Lower leg skin (tissue), 4 donors: ENCODE data around the gene CSF3. TPM values are rescaled to one million over a fixed set of nuclear protein-coding genes. Genes with fewer than 3 reads are reported as not detected.

ENCODE experiments used
- DNase-seq, 2 donors: peaks; one replicate each; pipeline ENCODE4 v3.0.0-alpha.2; 2019; ENCODE audit warnings: low spot score in 2 of 2
- H3K4me3 ChIP-seq: fragments of 200-600 bp; sonication (generic); 2 replicates; pipeline ENCODE4 v1.5.1; 2017; ENCODE audit warnings: mild to moderate bottlenecking, low read depth; ENCODE audit not compliant: poor library complexity, severe bottlenecking
- POLR2A ChIP-seq, 2 donors: fragments of 450-650 bp; IDR thresholded peaks; one replicate each; pipeline ENCODE4 v1.6.1; 2016 to 2017; ENCODE audit warnings: antibody characterized with exemption in 2 of 2, mild to moderate bottlenecking in 1 of 2, moderate library complexity in 1 of 2
- WGBS, 2 donors: methylation state at CpG; one replicate each; pipeline ENCODE4 v1.1.5; 2018; 5-methylcytosine and 5-hydroxymethylcytosine counted together
- intact Hi-C: fragments of 100-400 bp; cut with DNase I; formaldehyde crosslinking; loops from one replicate; pipeline ENCODE4 v1.15.0; 2023; ENCODE audit warnings: low total_unique reads
- total RNA-seq, 4 donors: library from RNA; depleted of rRNA; stranded (reverse); fragments of >200 nt; gene quantifications; one replicate each; pipeline ENCODE4 v1.1.0, GENCODE V29; 2016
- TF ChIP-seq, protein P1 (sequence below), 3 donors: fragments of 450-650 bp; IDR thresholded peaks; one replicate each; pipeline ENCODE4 v1.5.1; 2016; ENCODE audit warnings: antibody characterized with exemption in 3 of 3, mild to moderate bottlenecking in 3 of 3, moderate library complexity in 2 of 3

CSF3 gene
- total RNA-seq, 4 donors from 2014 or later: 0.21 to 0.45 TPM; not detected in 2

DNA sequence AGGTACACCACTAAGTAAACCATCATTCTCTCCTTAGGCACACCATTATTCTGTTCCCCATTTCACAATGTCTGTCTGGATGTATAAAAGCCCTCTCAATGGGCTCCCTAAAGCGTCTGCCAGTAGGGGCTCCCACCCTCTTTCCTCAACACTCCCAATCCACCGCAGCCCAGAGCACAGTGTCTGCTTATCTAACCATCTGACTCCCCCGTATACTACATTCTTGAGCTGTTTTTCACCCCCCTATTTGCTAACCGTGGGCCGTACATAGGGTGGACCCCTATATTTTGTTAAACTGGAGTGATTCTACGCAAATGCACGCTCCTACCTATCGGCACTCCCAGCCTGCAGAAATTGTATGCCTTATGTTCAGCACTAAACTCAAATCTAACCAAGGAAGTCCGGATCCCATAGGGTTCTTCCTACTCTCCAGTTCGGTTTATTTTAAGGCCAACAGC lies 35.3 kb upstream of the CSF3 start:
- no peak for TF ChIP-seq POLR2A (IDR thresholded peaks at IDR 0.05)
- TF ChIP-seq, protein P1, sequence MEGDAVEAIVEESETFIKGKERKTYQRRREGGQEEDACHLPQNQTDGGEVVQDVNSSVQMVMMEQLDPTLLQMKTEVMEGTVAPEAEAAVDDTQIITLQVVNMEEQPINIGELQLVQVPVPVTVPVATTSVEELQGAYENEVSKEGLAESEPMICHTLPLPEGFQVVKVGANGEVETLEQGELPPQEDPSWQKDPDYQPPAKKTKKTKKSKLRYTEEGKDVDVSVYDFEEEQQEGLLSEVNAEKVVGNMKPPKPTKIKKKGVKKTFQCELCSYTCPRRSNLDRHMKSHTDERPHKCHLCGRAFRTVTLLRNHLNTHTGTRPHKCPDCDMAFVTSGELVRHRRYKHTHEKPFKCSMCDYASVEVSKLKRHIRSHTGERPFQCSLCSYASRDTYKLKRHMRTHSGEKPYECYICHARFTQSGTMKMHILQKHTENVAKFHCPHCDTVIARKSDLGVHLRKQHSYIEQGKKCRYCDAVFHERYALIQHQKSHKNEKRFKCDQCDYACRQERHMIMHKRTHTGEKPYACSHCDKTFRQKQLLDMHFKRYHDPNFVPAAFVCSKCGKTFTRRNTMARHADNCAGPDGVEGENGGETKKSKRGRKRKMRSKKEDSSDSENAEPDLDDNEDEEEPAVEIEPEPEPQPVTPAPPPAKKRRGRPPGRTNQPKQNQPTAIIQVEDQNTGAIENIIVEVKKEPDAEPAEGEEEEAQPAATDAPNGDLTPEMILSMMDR (IDR thresholded peaks at IDR 0.05): no peak
- intact Hi-C loops: no loop called here
- WGBS, 2 donors: 0 to 1% methylated on average over 10 of the region's 10 CpGs
- H3K4me3 ChIP-seq: no peak overlapping the region
- no peak for DNase-seq

DNA sequence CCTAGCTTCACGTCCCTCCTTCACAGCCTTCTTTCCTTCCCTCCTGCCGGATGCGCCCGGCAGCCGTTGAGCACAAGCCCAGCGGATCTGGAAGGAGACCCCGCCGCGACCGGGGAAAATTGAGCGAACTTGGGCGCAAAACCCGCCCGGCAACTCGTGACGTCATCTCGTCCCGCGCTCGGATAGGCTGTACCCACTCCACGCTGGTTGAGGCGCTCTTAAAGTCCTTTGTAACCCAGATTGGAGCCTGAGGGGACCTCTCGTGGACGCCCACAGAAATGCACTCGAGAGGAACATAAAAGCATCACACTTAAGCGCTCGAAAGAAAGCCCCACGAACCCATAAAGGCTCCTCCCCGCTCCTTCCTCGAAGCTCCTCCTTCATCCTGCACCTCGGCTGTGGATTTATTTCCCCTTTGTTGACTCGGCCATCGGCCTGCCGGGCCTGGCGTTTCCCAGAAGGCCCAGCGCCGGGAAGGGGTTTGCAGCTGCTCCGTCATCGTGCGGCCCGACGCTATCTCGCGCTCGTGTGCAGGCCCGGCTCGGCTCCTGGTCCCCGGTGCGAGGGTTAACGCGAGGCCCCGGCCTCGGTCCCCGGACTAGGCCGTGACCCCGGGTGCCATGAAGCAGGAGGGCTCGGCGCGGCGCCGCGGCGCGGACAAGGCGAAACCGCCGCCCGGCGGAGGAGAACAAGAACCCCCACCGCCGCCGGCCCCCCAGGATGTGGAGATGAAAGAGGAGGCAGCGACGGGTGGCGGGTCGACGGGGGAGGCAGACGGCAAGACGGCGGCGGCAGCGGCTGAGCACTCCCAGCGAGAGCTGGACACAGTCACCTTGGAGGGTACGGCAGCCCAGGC lies 34.7 kb upstream of the CSF3 start, which contains the start of gene PSMD3:
Gene PSMD3 (plus strand): TSS at position 457 of the 856 bp plus-strand sequence. CDS start 164 bp downstream, at position 621.
- peak; percentile 99 to 100 for DNase-seq
- TF ChIP-seq, protein P1 (IDR thresholded peaks at IDR 0.05): peak in 1 of 3 donors; percentile 98
- TF ChIP-seq POLR2A (IDR thresholded peaks at IDR 0.05): peak in 1 of 2 donors; percentile 63
- intact Hi-C loops: no loop called here
- peak within 1 kb of the TSS; percentile 97 for H3K4me3 ChIP-seq
- WGBS, 2 donors: 0 to 1% methylated on average over 45 to 48 of the region's 84 CpGs

DNA sequence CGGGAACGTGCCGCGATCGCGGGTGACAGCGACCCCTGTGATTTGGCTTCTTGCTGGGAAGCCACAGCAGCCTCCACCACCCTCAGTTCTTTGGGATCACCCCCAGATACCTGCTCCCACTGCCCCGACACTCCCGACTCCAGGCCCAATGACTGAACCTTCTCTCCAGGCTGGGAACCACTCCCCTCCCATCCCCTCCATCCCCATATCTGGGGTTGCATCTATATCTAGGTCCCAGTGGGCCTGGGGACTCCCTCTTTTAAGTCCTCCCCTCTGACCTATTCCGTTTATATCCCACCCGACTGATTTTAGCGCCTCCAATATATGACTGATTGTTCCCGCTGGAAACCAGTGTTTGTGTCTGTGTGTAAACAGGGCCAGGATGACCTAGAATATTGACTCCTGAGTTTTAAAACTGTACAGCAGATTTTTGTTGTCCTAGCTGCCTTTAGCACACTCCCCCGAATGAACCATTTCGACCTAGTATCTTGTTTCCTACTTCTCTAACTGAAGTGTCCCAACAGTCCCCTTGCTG lies 34.0 kb upstream of the CSF3 start:
- DNase-seq: no peak
- intact Hi-C loops: no loop called here
- no peak for TF ChIP-seq POLR2A (IDR thresholded peaks at IDR 0.05)
- TF ChIP-seq, protein P1 (IDR thresholded peaks at IDR 0.05): no peak
- H3K4me3 ChIP-seq: peak overlapping the region; percentile 97
- WGBS, 2 donors: 2 to 3% methylated on average over 8 to 9 of the region's 15 CpGs

DNA sequence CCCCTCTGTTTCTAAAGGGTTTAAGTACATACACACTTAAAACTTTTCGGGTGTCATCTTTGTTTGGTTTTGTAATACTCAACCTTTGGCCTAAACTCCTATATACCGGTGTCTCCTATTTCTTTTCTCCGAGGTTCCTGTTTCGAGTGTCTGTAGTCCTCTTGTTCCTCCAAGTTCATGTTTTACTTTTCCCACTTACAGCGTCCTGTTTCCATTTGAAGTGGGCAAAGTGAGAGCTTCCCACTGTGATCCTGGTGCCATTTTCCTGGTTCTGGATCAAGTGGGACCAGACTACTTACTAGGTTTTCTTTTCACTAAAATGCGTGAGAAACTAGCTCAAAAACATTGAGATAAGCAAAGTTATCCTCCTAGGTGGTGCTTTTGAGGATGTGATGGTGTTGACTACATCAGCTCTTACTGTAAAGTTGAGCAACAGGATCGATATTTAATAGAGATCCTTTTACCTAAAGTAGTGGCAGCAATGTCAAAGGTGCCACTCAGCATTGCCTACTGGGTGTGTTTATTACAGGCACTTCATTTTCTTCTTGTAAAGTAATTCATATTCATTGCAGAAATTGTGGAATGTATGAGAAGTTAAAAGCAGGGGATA lies 33.4 kb upstream of the CSF3 start:
- WGBS, 2 donors: 20 to 21% methylated on average over 7 of the region's 7 CpGs
- no peak for DNase-seq
- intact Hi-C loops: no loop called here
- TF ChIP-seq, protein P1 (IDR thresholded peaks at IDR 0.05): no peak
- no peak for TF ChIP-seq POLR2A (IDR thresholded peaks at IDR 0.05)
- H3K4me3 ChIP-seq: peak overlapping the region; percentile 97

DNA sequence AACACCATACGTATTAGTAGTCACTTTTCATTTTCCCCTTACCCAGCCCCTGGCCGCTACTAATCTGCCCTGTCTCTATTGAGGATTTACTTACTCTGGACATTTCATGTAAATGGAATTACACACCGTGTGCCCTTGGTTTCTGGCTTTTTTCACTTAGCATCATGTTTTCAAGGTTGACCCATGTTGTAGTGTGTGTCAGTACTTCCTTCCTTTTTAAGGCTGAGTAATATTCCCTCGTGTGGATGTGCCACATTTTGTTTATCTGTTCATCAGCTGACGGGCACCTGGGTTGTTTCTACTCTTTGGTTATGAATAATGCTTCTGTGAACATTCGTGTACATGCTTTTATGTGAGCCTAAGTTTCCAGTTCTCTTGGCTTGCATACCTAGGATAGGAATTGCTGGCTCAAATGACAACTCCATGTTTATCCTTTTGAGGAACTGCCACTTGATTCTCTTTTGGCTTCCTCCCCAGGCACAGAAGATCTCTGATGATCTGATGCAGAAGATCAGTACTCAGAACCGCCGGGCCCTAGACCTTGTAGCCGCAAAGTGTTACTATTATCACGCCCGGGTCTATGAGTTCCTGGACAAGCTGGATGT lies 26.9 kb upstream of the CSF3 start:
- WGBS, 2 donors: 86 to 93% methylated on average over 11 of the region's 11 CpGs

More for the DNA sequence above, 26.9 kb upstream of the CSF3 start:
- no peak for DNase-seq
- intact Hi-C loops: no loop called here
- TF ChIP-seq, protein P1 (IDR thresholded peaks at IDR 0.05): no peak
- TF ChIP-seq POLR2A (IDR thresholded peaks at IDR 0.05): no peak
- no peak overlapping the region for H3K4me3 ChIP-seq
